H9 (cell line): ENCODE results near the gene RFTN2. TPM values are rescaled to one million over a fixed set of nuclear protein-coding genes. Genes with fewer than 3 reads are reported as not detected.

Experiments
- DNase-seq: peaks from one replicate; pipeline ENCODE4 v3.0.0-alpha.2; 2017
- H2AFZ ChIP-seq: one replicate; pipeline ENCODE4 v1.6.1; 2013; ENCODE audit warnings: mild to moderate bottlenecking, low read length, control low read depth, moderate library complexity
- H2AK5ac ChIP-seq: 2 replicates; pipeline ENCODE4 v1.6.1; 2013; ENCODE audit warnings: low read length, control low read depth, mixed read lengths; ENCODE audit not compliant: insufficient read length
- H2BK120ac ChIP-seq: one replicate; pipeline ENCODE4 v1.6.1; 2013; ENCODE audit warnings: low read depth, mild to moderate bottlenecking, low read length, control low read depth, inconsistent platforms; ENCODE audit not compliant: poor library complexity, severe bottlenecking
- H2BK12ac ChIP-seq: 2 replicates; pipeline ENCODE4 v1.6.1; 2013; ENCODE audit warnings: low read length, control low read depth, mixed read lengths, low read depth; ENCODE audit not compliant: insufficient read length
- H2BK15ac ChIP-seq: 2 replicates; pipeline ENCODE4 v1.6.1; 2013; ENCODE audit warnings: low read depth, low read length, control low read depth
- H2BK20ac ChIP-seq: one replicate; pipeline ENCODE4 v1.6.1; 2013; ENCODE audit warnings: low read depth, mild to moderate bottlenecking, low read length, control low read depth, inconsistent platforms; ENCODE audit not compliant: poor library complexity, severe bottlenecking
- H2BK5ac ChIP-seq: 2 replicates; pipeline ENCODE4 v1.6.1; 2013; ENCODE audit warnings: low read length, control low read depth, mixed read lengths; ENCODE audit not compliant: insufficient read length
- H3K14ac ChIP-seq: 2 replicates; pipeline ENCODE4 v1.6.1; 2013; ENCODE audit warnings: low read length, control low read depth; ENCODE audit not compliant: insufficient read depth
- H3K18ac ChIP-seq: 2 replicates; pipeline ENCODE4 v1.6.1; 2013; ENCODE audit warnings: low read depth, mild to moderate bottlenecking, mixed read lengths, low read length, control low read depth; ENCODE audit not compliant: insufficient read length
- H3K23ac ChIP-seq: 2 replicates; pipeline ENCODE4 v1.6.1; 2013; ENCODE audit warnings: low read length, control low read depth, mixed read lengths, low read depth; ENCODE audit not compliant: insufficient read length
- H3K23me2 ChIP-seq: 2 replicates; pipeline ENCODE4 v1.6.1; 2013; ENCODE audit warnings: low read depth, mild to moderate bottlenecking, mixed read lengths, low read length, control low read depth; ENCODE audit not compliant: insufficient read length, poor library complexity, severe bottlenecking
- H3K27ac ChIP-seq: 2 replicates; pipeline ENCODE4 v1.5.1; 2013; ENCODE audit warnings: low read length, control low read depth, mixed read lengths, low read depth; ENCODE audit not compliant: insufficient read length
- H3K27me3 ChIP-seq: 2 replicates; pipeline ENCODE4 v1.6.1; 2013; ENCODE audit warnings: low read length, control low read depth, inconsistent platforms; ENCODE audit not compliant: insufficient read depth
- H3K4ac ChIP-seq: 2 replicates; pipeline ENCODE4 v1.6.1; 2013; ENCODE audit warnings: low read depth, mild to moderate bottlenecking, control low read depth, inconsistent platforms, low read length, moderate library complexity
- H3K4me1 ChIP-seq: 2 replicates; pipeline ENCODE4 v1.6.1; 2013; ENCODE audit warnings: low read length, control low read depth, inconsistent platforms; ENCODE audit not compliant: insufficient read depth
- H3K4me2 ChIP-seq: 2 replicates; pipeline ENCODE4 v1.6.1; 2013; ENCODE audit warnings: low read length, control low read depth, mixed read lengths; ENCODE audit not compliant: insufficient read length, insufficient read depth
- H3K56ac ChIP-seq: 2 replicates; pipeline ENCODE4 v1.6.1; 2013; ENCODE audit warnings: low read depth, mild to moderate bottlenecking, mixed read lengths, low read length, control low read depth; ENCODE audit not compliant: insufficient read length
- H3K79me1 ChIP-seq: 2 replicates; pipeline ENCODE4 v1.6.1; 2013; ENCODE audit warnings: low read depth, mild to moderate bottlenecking, moderate library complexity, low read length, control low read depth, inconsistent platforms; ENCODE audit not compliant: insufficient read depth, poor library complexity, severe bottlenecking
- H3K79me2 ChIP-seq: 2 replicates; pipeline ENCODE4 v1.6.1; 2013; ENCODE audit warnings: low read length, control low read depth, inconsistent platforms; ENCODE audit not compliant: insufficient read depth
- H3K9ac ChIP-seq: 2 replicates; pipeline ENCODE4 v1.6.1; 2013; ENCODE audit warnings: low read length, control low read depth, mixed read lengths; ENCODE audit not compliant: insufficient read length; ENCODE audit errors: extremely low read depth
- H3K9me3 ChIP-seq: one replicate; pipeline ENCODE4 v1.6.1; 2013; ENCODE audit warnings: low read depth, low read length, inconsistent platforms; ENCODE audit not compliant: control insufficient read depth
- H3T11ph ChIP-seq: one replicate; pipeline ENCODE4 v1.6.1; 2013; ENCODE audit warnings: mild to moderate bottlenecking, low read length, control low read depth, inconsistent platforms
- H4K20me1 ChIP-seq: one replicate; pipeline ENCODE4 v1.6.1; 2013; ENCODE audit not compliant: control insufficient read depth, insufficient read length, insufficient read depth
- H4K5ac ChIP-seq: 2 replicates; pipeline ENCODE4 v1.6.1; 2013; ENCODE audit warnings: low read depth, mild to moderate bottlenecking, mixed read lengths, low read length, control low read depth; ENCODE audit not compliant: insufficient read length
- H4K8ac ChIP-seq: replicated peaks from 2 replicates; pipeline ENCODE4 v1.6.1; 2013; ENCODE audit warnings: low read length, control low read depth, mixed read lengths, low read depth; ENCODE audit not compliant: insufficient read length
- H4K91ac ChIP-seq: 2 replicates; pipeline ENCODE4 v1.6.1; 2013; ENCODE audit warnings: low read depth, mild to moderate bottlenecking, moderate library complexity, mixed read lengths, low read length, control low read depth; ENCODE audit not compliant: insufficient read length
- H3K27ac Mint-ChIP-seq, 3 experiments: 2 replicates in 2 of 3; 3 replicates in 1 of 3; pipeline ENCODE4 v1.8.0; 2020 to 2021; ENCODE audit warnings: mixed read lengths in 3 of 3, mild to moderate bottlenecking in 1 of 3, moderate library complexity in 1 of 3
- H3K27me3 Mint-ChIP-seq: 2 replicates; pipeline ENCODE4 v1.8.0; 2021; ENCODE audit warnings: low read depth, mild to moderate bottlenecking, moderate library complexity, mixed read lengths
- H3K36me3 Mint-ChIP-seq, 3 experiments: 2 replicates in 2 of 3; 3 replicates in 1 of 3; pipeline ENCODE4 v1.8.0; 2020 to 2021; ENCODE audit warnings: low read depth in 3 of 3, mixed read lengths in 3 of 3; ENCODE audit not compliant: insufficient read depth in 1 of 3
- H3K4me1 Mint-ChIP-seq, 2 experiments: 2 replicates each; pipeline ENCODE4 v1.8.0; 2020; ENCODE audit warnings: mixed read lengths in 2 of 2
- H3K4me3 Mint-ChIP-seq, 2 experiments: 2 replicates in 1 of 2; 3 replicates in 1 of 2; pipeline ENCODE4 v1.8.0; 2020 to 2021; ENCODE audit warnings: mild to moderate bottlenecking in 2 of 2, mixed read lengths in 2 of 2, moderate library complexity in 1 of 2
- H3K9me3 Mint-ChIP-seq, 2 experiments: 2 replicates in 1 of 2; 3 replicates in 1 of 2; pipeline ENCODE4 v1.8.0; 2020; ENCODE audit warnings: mild to moderate bottlenecking in 2 of 2, mixed read lengths in 2 of 2, moderate library complexity in 1 of 2
- CTCF ChIP-seq: fragments of 200-600 bp; sonication (generic); conservative IDR thresholded peaks from 3 replicates; pipeline ENCODE4 v1.8.0; 2021; ENCODE audit warnings: antibody characterized with exemption, mild to moderate bottlenecking
- WGBS: extraction: QIAGEN DNeasy Blood & Tissue Kit; methylation state at CpG from one replicate; pipeline ENCODE4 v1.1.7; 2013; ENCODE audit warnings: missing lambda C conversion rate, low lambda C conversion rate, mixed read lengths; ENCODE audit not compliant: insufficient read length; ENCODE audit errors: extremely low coverage; 5-methylcytosine and 5-hydroxymethylcytosine counted together
- total RNA-seq: library from RNA; stranded (reverse); gene quantifications from 2 replicates; pipeline ENCODE4 v1.2.1, GENCODE V29; 2021

Gene RFTN2
- total RNA-seq, 1 experiment from 2014 or later = 0.28 TPM

- Mint-ChIP-seq H3K9me3 (peaks cover 1 to 2% of the 10 kb centered on the region in 2 experiments; a peak in 4 of 5 replicates), H3K27ac (no peak overlapping the region; a peak in 1 of 7 replicates), H3K27me3 (no peaks in the 10 kb centered on the region), H3K36me3 (peaks cover 0 to 1% (median 0%) of the 10 kb centered on the region in 3 experiments; a peak in 1 of 7 replicates), H3K4me1 (peaks cover 20 to 26% of the 10 kb centered on the region in 2 experiments), H3K4me3 (no peak overlapping the region)
- no peak overlapping the region for H3K4ac ChIP-seq
- H2BK12ac ChIP-seq = no peak overlapping the region
- H3K4me1 ChIP-seq = peaks cover 7% of the 10 kb centered on the region; the same call in 1 of the 2 replicates
- H3K18ac ChIP-seq = no peak overlapping the region
- H3K27ac ChIP-seq = no peak overlapping the region
- H2BK15ac ChIP-seq = no peak overlapping the region
- H2BK120ac ChIP-seq = no peak overlapping the region
- H3K14ac ChIP-seq = no peak overlapping the region
- H3K4me2 ChIP-seq = no peak overlapping the region
- no peak overlapping the region for H2AFZ ChIP-seq
- H3K9me3 ChIP-seq = no peaks in the 10 kb centered on the region
- no peaks in the 10 kb centered on the region for H3K23me2 ChIP-seq
- H4K5ac ChIP-seq = no peak overlapping the region
- H3K79me2 ChIP-seq = no peaks in the 10 kb centered on the region
- H2BK20ac ChIP-seq = no peak overlapping the region
- H3K9ac ChIP-seq = no peak overlapping the region
- no peak overlapping the region for H3T11ph ChIP-seq
- H2AK5ac ChIP-seq = no peak overlapping the region
- no peak for DNase-seq
- WGBS = no CpG with 5 or more reads among the region's 4 CpGs
- no peaks in the 10 kb centered on the region for H4K20me1 ChIP-seq
- peak; percentile 52; the same call in 2 of the 3 replicates for TF ChIP-seq CTCF
- no peaks in the 10 kb centered on the region for H3K27me3 ChIP-seq
- H3K79me1 ChIP-seq = no peaks in the 10 kb centered on the region
- no peak overlapping the region for H3K23ac ChIP-seq
- no peak overlapping the region for H3K56ac ChIP-seq
- no peak overlapping the region for H4K8ac ChIP-seq
- no peak overlapping the region for H2BK5ac ChIP-seq
- H4K91ac ChIP-seq = no peak overlapping the region
Observed at GRCh38 chr2:197615016-197615652, 60.3 kb downstream of the RFTN2 start.
